ENCODE data around the gene RGS4.

Gene RGS4

DNA sequence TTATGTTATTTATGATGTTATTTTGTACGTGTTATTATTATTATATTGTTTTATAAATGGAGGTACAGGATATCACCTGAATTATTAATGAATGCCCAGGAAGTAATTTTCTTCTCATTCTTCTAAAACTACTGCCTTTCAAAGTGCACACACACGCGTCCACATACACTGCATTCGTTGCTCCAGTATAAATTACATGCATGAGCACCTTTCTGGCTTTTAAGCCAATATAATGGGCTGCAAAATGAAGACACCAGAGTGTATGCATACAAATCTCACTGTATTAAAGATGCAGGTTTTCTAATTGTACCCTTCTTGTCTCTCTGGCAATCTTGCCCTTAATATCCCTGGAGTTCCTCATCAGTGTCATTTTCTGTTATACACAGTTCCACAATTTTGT is 6.9 kb downstream of the RGS4 start:
- TF ChIP-seq, protein P1, sequence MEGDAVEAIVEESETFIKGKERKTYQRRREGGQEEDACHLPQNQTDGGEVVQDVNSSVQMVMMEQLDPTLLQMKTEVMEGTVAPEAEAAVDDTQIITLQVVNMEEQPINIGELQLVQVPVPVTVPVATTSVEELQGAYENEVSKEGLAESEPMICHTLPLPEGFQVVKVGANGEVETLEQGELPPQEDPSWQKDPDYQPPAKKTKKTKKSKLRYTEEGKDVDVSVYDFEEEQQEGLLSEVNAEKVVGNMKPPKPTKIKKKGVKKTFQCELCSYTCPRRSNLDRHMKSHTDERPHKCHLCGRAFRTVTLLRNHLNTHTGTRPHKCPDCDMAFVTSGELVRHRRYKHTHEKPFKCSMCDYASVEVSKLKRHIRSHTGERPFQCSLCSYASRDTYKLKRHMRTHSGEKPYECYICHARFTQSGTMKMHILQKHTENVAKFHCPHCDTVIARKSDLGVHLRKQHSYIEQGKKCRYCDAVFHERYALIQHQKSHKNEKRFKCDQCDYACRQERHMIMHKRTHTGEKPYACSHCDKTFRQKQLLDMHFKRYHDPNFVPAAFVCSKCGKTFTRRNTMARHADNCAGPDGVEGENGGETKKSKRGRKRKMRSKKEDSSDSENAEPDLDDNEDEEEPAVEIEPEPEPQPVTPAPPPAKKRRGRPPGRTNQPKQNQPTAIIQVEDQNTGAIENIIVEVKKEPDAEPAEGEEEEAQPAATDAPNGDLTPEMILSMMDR (IDR thresholded peaks at IDR 0.05; ENCODE audit: borderline replicate concordance, extremely low read depth, low read length, poor library complexity, severe bottlenecking): no peak
- no peak for TF ChIP-seq EZH2 (IDR thresholded peaks at IDR 0.05; ENCODE audit: borderline replicate concordance, low read depth, low read length, severe bottlenecking)
- Histone ChIP-seq H3K4me3 (ENCODE audit: low read depth in 1 of 2, low read length in 2 of 2) (no peak overlapping the region), H3K79me2 (ENCODE audit: insufficient read depth, low read length) (no peaks in the 10 kb centered on the region), H3K9me3 (ENCODE audit: insufficient read depth, low read length, severe bottlenecking) (no peaks in the 10 kb centered on the region), H2AFZ (ENCODE audit: low read depth, low read length) (no peak overlapping the region), H3K4me1 (ENCODE audit: insufficient read depth, low read length) (no peaks in the 10 kb centered on the region), H3K27me3 (ENCODE audit: insufficient read depth, low read length, poor library complexity) (peaks cover 9% of the 10 kb centered on the region), H3K9ac (ENCODE audit: low read depth, low read length) (no peak overlapping the region), H4K20me1 (ENCODE audit: insufficient read depth, low read length) (no peaks in the 10 kb centered on the region; the same call in 1 of the 2 replicates), H3K27ac (ENCODE audit: low read length) (no peak overlapping the region), H3K36me3 (ENCODE audit: insufficient read depth, low read length) (no peaks in the 10 kb centered on the region), H3K4me2 (ENCODE audit: insufficient read depth, low read length) (no peak overlapping the region)
- ATAC-seq (ENCODE audit: insufficient read depth, low read depth) (no peak), DNase-seq (no peak)

DNA sequence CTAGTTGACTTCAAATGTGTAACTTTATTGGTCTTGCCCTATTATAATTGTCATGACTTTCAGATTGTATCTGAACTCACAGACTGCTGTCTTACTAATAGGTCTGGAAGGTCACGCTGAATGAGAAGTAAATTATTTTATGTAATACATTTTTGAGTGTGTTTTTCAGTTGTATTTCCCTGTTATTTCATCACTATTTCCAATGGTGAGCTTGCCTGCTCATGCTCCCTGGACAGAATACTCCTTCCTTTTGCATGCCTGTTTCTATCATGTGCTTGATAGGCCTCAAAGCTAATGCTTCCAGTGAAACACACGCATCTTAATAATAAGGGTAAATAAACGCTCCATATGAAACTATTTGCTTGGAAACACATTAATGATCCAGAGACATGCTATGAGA is 7.3 kb downstream of the RGS4 start:
- ATAC-seq (ENCODE audit: insufficient read depth, low read depth): no peak
- no peaks in the 10 kb centered on the region for H3K79me2 ChIP-seq (ENCODE audit: insufficient read depth, low read length)

DNA sequence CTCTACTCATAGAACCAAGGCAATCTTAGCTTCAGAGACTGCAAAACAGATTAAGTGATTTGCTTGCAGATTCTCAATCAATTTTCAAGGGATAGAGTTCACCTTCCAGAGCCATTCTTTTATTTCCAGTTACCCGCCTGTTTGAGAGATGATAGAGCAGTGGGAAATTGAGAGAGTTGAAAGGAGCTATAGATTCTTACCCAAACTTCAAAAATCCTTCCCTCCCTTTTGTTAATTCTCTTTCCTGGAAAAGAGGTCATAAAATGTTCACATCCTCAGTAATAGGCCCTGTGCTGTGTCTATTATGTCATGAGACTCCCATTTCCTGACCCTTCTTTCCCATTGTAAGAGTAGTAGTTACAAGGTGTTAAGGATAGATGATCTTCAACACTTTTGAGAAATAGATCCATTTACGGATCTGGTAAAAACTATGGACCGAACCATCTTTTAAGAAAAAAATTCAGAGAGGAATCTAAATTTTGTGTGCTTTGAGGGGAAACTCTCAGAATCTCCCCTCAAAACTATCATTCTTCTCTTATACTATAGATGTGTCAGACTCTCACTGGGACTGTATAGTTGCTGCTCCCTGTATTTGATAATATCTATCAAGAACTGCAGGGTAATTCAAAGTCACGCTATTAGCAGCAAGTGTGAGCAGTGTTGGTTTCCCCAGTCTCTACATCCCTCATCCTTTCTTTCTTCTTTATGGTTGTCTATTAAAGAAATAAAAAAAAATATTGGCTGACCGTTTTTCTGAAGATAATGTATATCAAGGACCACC is 8.0 kb downstream of the RGS4 start:
- H3K36me3 ChIP-seq (ENCODE audit: insufficient read depth, low read length): no peaks in the 10 kb centered on the region
- peaks cover 4% of the 10 kb centered on the region for H3K27me3 ChIP-seq (ENCODE audit: insufficient read depth, low read length, poor library complexity)
- H3K4me3 ChIP-seq (ENCODE audit: low read depth in 1 of 2, low read length in 2 of 2): no peak overlapping the region
- H4K20me1 ChIP-seq (ENCODE audit: insufficient read depth, low read length): no peaks in the 10 kb centered on the region
- H2AFZ ChIP-seq (ENCODE audit: low read depth, low read length): no peak overlapping the region
- DNase-seq: no peak
- no peak overlapping the region for H3K27ac ChIP-seq (ENCODE audit: low read length)
- no peaks in the 10 kb centered on the region for H3K4me1 ChIP-seq (ENCODE audit: insufficient read depth, low read length)
- ATAC-seq (ENCODE audit: insufficient read depth, low read depth): no peak
- no peaks in the 10 kb centered on the region for H3K9me3 ChIP-seq (ENCODE audit: insufficient read depth, low read length, severe bottlenecking)
- TF ChIP-seq, protein P1 (IDR thresholded peaks at IDR 0.05; ENCODE audit: borderline replicate concordance, extremely low read depth, low read length, poor library complexity, severe bottlenecking): no peak
- no peak for TF ChIP-seq EZH2 (IDR thresholded peaks at IDR 0.05; ENCODE audit: borderline replicate concordance, low read depth, low read length, severe bottlenecking)
- no peak overlapping the region for H3K4me2 ChIP-seq (ENCODE audit: insufficient read depth, low read length)
- H3K9ac ChIP-seq (ENCODE audit: low read depth, low read length): no peak overlapping the region
- no peaks in the 10 kb centered on the region for H3K79me2 ChIP-seq (ENCODE audit: insufficient read depth, low read length)

More for the DNA sequence above, 7.3 kb downstream of the RGS4 start:
- H2AFZ ChIP-seq (ENCODE audit: low read depth, low read length): no peak overlapping the region
- H4K20me1 ChIP-seq (ENCODE audit: insufficient read depth, low read length): no peaks in the 10 kb centered on the region; the same call in 1 of the 2 replicates
- no peak overlapping the region for H3K27ac ChIP-seq (ENCODE audit: low read length)
- no peaks in the 10 kb centered on the region for H3K4me1 ChIP-seq (ENCODE audit: insufficient read depth, low read length)
- DNase-seq: no peak
- no peak overlapping the region for H3K4me3 ChIP-seq (ENCODE audit: low read depth in 1 of 2, low read length in 2 of 2)
- H3K36me3 ChIP-seq (ENCODE audit: insufficient read depth, low read length): no peaks in the 10 kb centered on the region
- no peaks in the 10 kb centered on the region for H3K9me3 ChIP-seq (ENCODE audit: insufficient read depth, low read length, severe bottlenecking)
- H3K4me2 ChIP-seq (ENCODE audit: insufficient read depth, low read length): no peak overlapping the region
- H3K9ac ChIP-seq (ENCODE audit: low read depth, low read length): no peak overlapping the region
- H3K27me3 ChIP-seq (ENCODE audit: insufficient read depth, low read length, poor library complexity): peaks cover 7% of the 10 kb centered on the region
- TF ChIP-seq EZH2 (IDR thresholded peaks at IDR 0.05; ENCODE audit: borderline replicate concordance, low read depth, low read length, severe bottlenecking): no peak
- TF ChIP-seq, protein P1 (IDR thresholded peaks at IDR 0.05; ENCODE audit: borderline replicate concordance, extremely low read depth, low read length, poor library complexity, severe bottlenecking): no peak
